Liver (tissue), 9 donors: ENCODE measurements around the gene TOMM22. TPM values are rescaled to one million over a fixed set of nuclear protein-coding genes. Genes with fewer than 3 reads are reported as not detected.

ENCODE experiments used
- DNase-seq: peaks from one replicate; pipeline ENCODE4 v3.0.0-alpha.2; 2017; ENCODE audit warnings: low spot score
- H3K27ac ChIP-seq, 2 donors: one replicate each; pipeline ENCODE4 v1.7.0; 2013; ENCODE audit warnings: inconsistent platforms in 2 of 2, low read length in 2 of 2, control low read depth in 1 of 2, low read depth in 1 of 2, mild to moderate bottlenecking in 1 of 2
- H3K27me3 ChIP-seq, 4 donors: one replicate each; pipeline versions ENCODE4 v1.6.1 to v1.7.0; 2013; ENCODE audit warnings: low read length in 3 of 4, inconsistent platforms in 1 of 4, mild to moderate bottlenecking in 1 of 4, moderate library complexity in 1 of 4; ENCODE audit not compliant: control insufficient read depth in 4 of 4, insufficient read depth in 4 of 4
- H3K36me3 ChIP-seq, 4 donors: one replicate each; pipeline versions ENCODE4 v1.6.1 to v1.7.0; 2013; ENCODE audit warnings: low read length in 3 of 4, mild to moderate bottlenecking in 3 of 4, low read depth in 1 of 4, moderate library complexity in 1 of 4; ENCODE audit not compliant: control insufficient read depth in 4 of 4, insufficient read depth in 3 of 4
- H3K4me1 ChIP-seq, 4 donors: one replicate each; pipeline versions ENCODE4 v1.6.1 to v1.7.0; 2013; ENCODE audit warnings: low read length in 3 of 4, mild to moderate bottlenecking in 3 of 4, moderate library complexity in 1 of 4; ENCODE audit not compliant: control insufficient read depth in 4 of 4, insufficient read depth in 4 of 4
- H3K4me3 ChIP-seq, 3 donors: one replicate each; pipeline versions ENCODE4 v1.6.1 to v1.7.0; 2013; ENCODE audit warnings: low read length in 3 of 3, control low read depth in 1 of 3, low read depth in 1 of 3, mild to moderate bottlenecking in 1 of 3
- H3K9ac ChIP-seq, 2 donors: one replicate each; pipeline ENCODE4 v1.7.0; 2013; ENCODE audit warnings: low read length in 2 of 2, mild to moderate bottlenecking in 2 of 2, moderate library complexity in 2 of 2, control low read depth in 1 of 2, low read depth in 1 of 2
- H3K9me3 ChIP-seq, 4 donors: one replicate each; pipeline versions ENCODE4 v1.6.1 to v1.7.0; 2013; ENCODE audit warnings: low read length in 3 of 4; ENCODE audit not compliant: control insufficient read depth in 4 of 4
- ATF3 ChIP-seq: IDR thresholded peaks from 2 replicates; pipeline ENCODE4 v1.6.1; 2016; ENCODE audit warnings: antibody characterized with exemption
- CTCF ChIP-seq: fragments of 150-350 bp; IDR thresholded peaks from 2 replicates; pipeline ENCODE4 v1.5.1; 2017; ENCODE audit warnings: improper control_type of control experiment, low read depth, low read length; ENCODE audit not compliant: missing input control
- EGR1 ChIP-seq, 2 donors: IDR thresholded peaks; 2 replicates each; pipeline ENCODE4 v1.6.1; 2016 to 2018; ENCODE audit warnings: antibody characterized with exemption in 2 of 2, low read depth in 2 of 2
- FOXA1 ChIP-seq: IDR thresholded peaks from 2 replicates; pipeline ENCODE4 v1.6.1; 2016; ENCODE audit warnings: antibody characterized with exemption
- FOXA2 ChIP-seq: IDR thresholded peaks from 2 replicates; pipeline ENCODE4 v1.6.1; 2016; ENCODE audit warnings: antibody characterized with exemption
- GABPA ChIP-seq, 2 donors: IDR thresholded peaks in 1 of 2; conservative IDR thresholded peaks in 1 of 2; 2 replicates each; pipeline ENCODE4 v1.6.1; 2016; ENCODE audit warnings: antibody characterized with exemption in 2 of 2, mild to moderate bottlenecking in 1 of 2, moderate library complexity in 1 of 2
- HNF4A ChIP-seq, 2 donors: conservative IDR thresholded peaks; 2 replicates each; pipeline ENCODE4 v1.6.1; 2016; ENCODE audit warnings: antibody characterized with exemption in 2 of 2, mild to moderate bottlenecking in 2 of 2
- HNF4G ChIP-seq: IDR thresholded peaks from 2 replicates; pipeline ENCODE4 v1.6.1; 2016; ENCODE audit warnings: antibody characterized with exemption
- JUND ChIP-seq, 2 donors: IDR thresholded peaks; 2 replicates each; pipeline ENCODE4 v1.6.1; 2016; ENCODE audit warnings: antibody characterized with exemption in 2 of 2
- NR2F2 ChIP-seq: IDR thresholded peaks from 2 replicates; pipeline ENCODE4 v1.6.1; 2016; ENCODE audit warnings: antibody characterized with exemption
- RAD21 ChIP-seq, 2 donors: IDR thresholded peaks; 2 replicates each; pipeline ENCODE4 v1.6.1; 2016; ENCODE audit warnings: antibody characterized with exemption in 2 of 2, mild to moderate bottlenecking in 2 of 2
- REST ChIP-seq: IDR thresholded peaks from 2 replicates; pipeline ENCODE4 v1.6.1; 2016; ENCODE audit warnings: antibody characterized with exemption, mild to moderate bottlenecking
- RXRA ChIP-seq, 2 donors: IDR thresholded peaks; 2 replicates each; pipeline ENCODE4 v1.6.1; 2017 to 2018; ENCODE audit warnings: antibody characterized with exemption in 2 of 2, mild to moderate bottlenecking in 1 of 2
- SP1 ChIP-seq: IDR thresholded peaks from 2 replicates; pipeline ENCODE4 v1.6.1; 2018; ENCODE audit warnings: antibody characterized with exemption, mild to moderate bottlenecking
- TAF1 ChIP-seq: conservative IDR thresholded peaks from 2 replicates; pipeline ENCODE4 v1.6.1; 2016; ENCODE audit warnings: antibody characterized with exemption, mild to moderate bottlenecking
- YY1 ChIP-seq: IDR thresholded peaks from 2 replicates; pipeline ENCODE4 v1.6.1; 2016; ENCODE audit warnings: antibody characterized with exemption, mild to moderate bottlenecking
- ZBTB33 ChIP-seq: IDR thresholded peaks from 2 replicates; pipeline ENCODE4 v1.6.1; 2016; ENCODE audit warnings: antibody characterized with exemption
- WGBS: extraction: QIAGEN DNeasy Blood & Tissue Kit; methylation state at CpG from one replicate; pipeline ENCODE4 v1.1.7; 2013; 5-methylcytosine and 5-hydroxymethylcytosine counted together
- polyA plus RNA-seq, 2 donors: library from polyadenylated mRNA; stranded (reverse) in 1 of 2; unstranded in 1 of 2; fragments of 200-250 nt in 1 of 2; fragments of >200 nt in 1 of 2; fragmentation: Nextera tagmentation in 1 of 2; extraction: Ambion mirVana in 1 of 2; gene quantifications; one replicate each; pipeline versions ENCODE4 v1.2.1 to v1.2.3, GENCODE V29; 2013 to 2015
- total RNA-seq, 2 donors: library from RNA; depleted of rRNA; stranded (reverse); fragments of >200 nt; gene quantifications; one replicate each; pipeline ENCODE4 v1.2.3, GENCODE V29; 2014
- donor health status: healthy.
- donor health status: healthy.
- donor health status: healthy.
- donor health status: healthy.
- donor health status: healthy.

TOMM22 gene
- total and polyA plus RNA-seq, 4 donors = 20.2 to 44.3 (median 21.3) TPM

GRCh38 chr22:38694049-38694448 lies 12.3 kb downstream of the TOMM22 start:
- WGBS = 83% methylated on average over 2 of the region's 2 CpGs
- DNase-seq = no peak
- H3K27ac ChIP-seq = no peak overlapping the region
- no peak for TF ChIP-seq YY1
- no peak for TF ChIP-seq ATF3
- TF ChIP-seq GABPA (IDR thresholded peaks at IDR 0.05 in 1 of 2, conservative IDR thresholded peaks at IDR 0.05 in 1 of 2) = no peak
- no peak for TF ChIP-seq HNF4A (conservative IDR thresholded peaks at IDR 0.05)
- TF ChIP-seq JUND (IDR thresholded peaks at IDR 0.05) = no peak
- TF ChIP-seq REST = no peak
- TF ChIP-seq CTCF = no peak
- no peak for TF ChIP-seq EGR1 (IDR thresholded peaks at IDR 0.05; ENCODE audit: low read depth in 2 of 2)
- no peak for TF ChIP-seq NR2F2
- TF ChIP-seq ZBTB33 = no peak
- TF ChIP-seq SP1 = no peak
- no peak for TF ChIP-seq FOXA2
- no peak for TF ChIP-seq RAD21 (IDR thresholded peaks at IDR 0.05)
- no peak for TF ChIP-seq HNF4G
- TF ChIP-seq TAF1 = no peak
- no peaks in the 10 kb centered on the region for H3K27me3 ChIP-seq
- H3K9ac ChIP-seq = no peak overlapping the region
- H3K9me3 ChIP-seq = no peaks in the 10 kb centered on the region
- H3K36me3 ChIP-seq = peaks cover 0 to 3% (median under 1%) of the 10 kb centered on the region in 4 donors
- H3K4me3 ChIP-seq = no peak overlapping the region
- H3K4me1 ChIP-seq = peaks cover 8 to 23% (median 18%) of the 10 kb centered on the region in 4 donors

- Histone ChIP-seq H3K36me3 (no peaks in the 10 kb centered on the region), H3K9me3 (no peaks in the 10 kb centered on the region), H3K27me3 (no peaks in the 10 kb centered on the region), H3K27ac (no peak overlapping the region), H3K4me3 (no peak overlapping the region), H3K4me1 (peaks cover 8 to 32% (median 27%) of the 10 kb centered on the region in 4 donors), H3K9ac (no peak overlapping the region)
- WGBS = 81% methylated on average over 3 of the region's 3 CpGs
- DNase-seq = no peak
- no peak for TF ChIP-seq GABPA (IDR thresholded peaks at IDR 0.05 in 1 of 2, conservative IDR thresholded peaks at IDR 0.05 in 1 of 2)
- no peak for TF ChIP-seq FOXA2
- TF ChIP-seq RXRA (IDR thresholded peaks at IDR 0.05) = no peak
- TF ChIP-seq NR2F2 = no peak
- no peak for TF ChIP-seq SP1
- no peak for TF ChIP-seq CTCF
- TF ChIP-seq ZBTB33 = no peak
- no peak for TF ChIP-seq TAF1
- TF ChIP-seq FOXA1 = no peak
- no peak for TF ChIP-seq RAD21 (IDR thresholded peaks at IDR 0.05)
These were observed 13.2 kb downstream of the TOMM22 start for GRCh38 chr22:38694940-38695339.
